Upper lobe of right lung (tissue), 1 donor: Measurements from ENCODE around the gene TMTC1. TPM values are rescaled to one million over a fixed set of nuclear protein-coding genes. Genes with fewer than 3 reads are reported as not detected.

ENCODE experiments used
- ATAC-seq: fragments of 200-7000 bp; cut with Tn5 transposase; one replicate; pipeline ENCODE4 v1.9.1; 2020; ENCODE audit warnings: mild to moderate bottlenecking, moderate library complexity
- DNase-seq: peaks from one replicate; pipeline ENCODE4 v3.0.0-alpha.2; 2020
- H3K27ac ChIP-seq: fragments of 200-600 bp; one replicate; pipeline ENCODE4 v1.8.0; 2022
- H3K27me3 ChIP-seq: fragments of 200-600 bp; one replicate; pipeline ENCODE4 v1.8.0; 2022; ENCODE audit warnings: mild to moderate bottlenecking
- H3K36me3 ChIP-seq: fragments of 200-600 bp; one replicate; pipeline ENCODE4 v1.8.0; 2022
- H3K4me1 ChIP-seq: fragments of 200-600 bp; one replicate; pipeline ENCODE4 v1.8.0; 2022
- H3K4me3 ChIP-seq: fragments of 200-600 bp; one replicate; pipeline ENCODE4 v1.8.0; 2022; ENCODE audit warnings: mild to moderate bottlenecking
- H3K9me3 ChIP-seq: fragments of 200-600 bp; one replicate; pipeline ENCODE4 v1.8.0; 2022
- intact Hi-C: fragments of 100-400 bp; cut with DNase I; formaldehyde crosslinking; loops from one replicate; pipeline ENCODE4 v1.11.0; 2022
- total RNA-seq: library from RNA; stranded (reverse); fragmentation: NEBNext Ultra II Directional; extraction: Animal tissue kit (Norgen Biotek cat#: 25700); gene quantifications from one replicate; pipeline ENCODE4 v1.2.1, GENCODE V29; 2021
- TF ChIP-seq, protein P1 (sequence below): fragments of 200-600 bp; IDR thresholded peaks from one replicate; pipeline ENCODE4 v1.8.0; 2022; ENCODE audit warnings: antibody characterized with exemption
- donor health status: DM: no; HTN: yes; CAD: no; lungs with severe emphysema.

TMTC1 gene
- total RNA-seq, 1 donor from 2014 or later = 37.4 TPM

DNA sequence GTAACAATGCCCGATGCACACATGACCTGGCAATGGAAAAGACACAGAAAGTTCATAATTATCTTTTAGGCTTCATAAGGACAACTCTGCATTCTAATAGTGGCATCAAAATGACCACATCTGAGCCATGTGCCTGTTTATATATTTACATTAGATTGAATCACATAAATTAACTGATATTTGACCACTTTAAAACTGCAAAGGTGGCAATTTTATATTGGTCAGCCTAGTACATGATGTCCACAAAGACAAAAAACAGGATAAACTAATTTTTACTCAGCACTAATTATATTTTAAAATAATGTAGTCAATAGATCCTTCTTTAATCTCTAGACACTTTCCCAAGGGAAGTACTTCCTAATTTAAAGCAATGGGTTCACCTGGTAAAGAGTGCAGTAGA, 274.2 kb downstream of the TMTC1 start:
- DNase-seq = no peak
- Histone ChIP-seq H3K4me3 (no peak overlapping the region), H3K4me1 (no peaks in the 10 kb centered on the region), H3K9me3 (no peaks in the 10 kb centered on the region), H3K36me3 (peaks cover 18% of the 10 kb centered on the region), H3K27me3 (no peaks in the 10 kb centered on the region), H3K27ac (no peak overlapping the region)
- ATAC-seq = no peak
- intact Hi-C loops = no loop called here
- TF ChIP-seq, protein P1, sequence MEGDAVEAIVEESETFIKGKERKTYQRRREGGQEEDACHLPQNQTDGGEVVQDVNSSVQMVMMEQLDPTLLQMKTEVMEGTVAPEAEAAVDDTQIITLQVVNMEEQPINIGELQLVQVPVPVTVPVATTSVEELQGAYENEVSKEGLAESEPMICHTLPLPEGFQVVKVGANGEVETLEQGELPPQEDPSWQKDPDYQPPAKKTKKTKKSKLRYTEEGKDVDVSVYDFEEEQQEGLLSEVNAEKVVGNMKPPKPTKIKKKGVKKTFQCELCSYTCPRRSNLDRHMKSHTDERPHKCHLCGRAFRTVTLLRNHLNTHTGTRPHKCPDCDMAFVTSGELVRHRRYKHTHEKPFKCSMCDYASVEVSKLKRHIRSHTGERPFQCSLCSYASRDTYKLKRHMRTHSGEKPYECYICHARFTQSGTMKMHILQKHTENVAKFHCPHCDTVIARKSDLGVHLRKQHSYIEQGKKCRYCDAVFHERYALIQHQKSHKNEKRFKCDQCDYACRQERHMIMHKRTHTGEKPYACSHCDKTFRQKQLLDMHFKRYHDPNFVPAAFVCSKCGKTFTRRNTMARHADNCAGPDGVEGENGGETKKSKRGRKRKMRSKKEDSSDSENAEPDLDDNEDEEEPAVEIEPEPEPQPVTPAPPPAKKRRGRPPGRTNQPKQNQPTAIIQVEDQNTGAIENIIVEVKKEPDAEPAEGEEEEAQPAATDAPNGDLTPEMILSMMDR = no peak

DNA sequence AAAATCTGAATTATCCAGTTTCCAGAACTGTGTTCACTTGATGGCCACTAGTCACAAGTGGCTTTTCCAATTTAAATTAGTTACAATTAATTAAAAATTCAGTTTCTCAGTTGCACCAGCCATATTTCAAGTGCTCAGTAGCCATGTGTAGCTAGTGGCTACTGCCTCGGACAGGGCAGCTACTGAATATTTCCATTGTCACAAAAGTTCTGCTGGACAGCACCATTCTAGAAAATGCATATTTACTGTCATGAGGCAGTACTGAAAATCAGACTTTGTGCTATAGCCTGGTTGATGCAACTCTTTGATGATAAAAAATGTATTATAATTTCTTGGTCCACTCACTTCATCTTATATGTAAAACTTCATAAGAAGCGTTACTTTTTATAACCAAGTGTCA, 274.8 kb downstream of the TMTC1 start:
- Histone ChIP-seq H3K27ac (no peak overlapping the region), H3K27me3 (no peaks in the 10 kb centered on the region), H3K9me3 (no peaks in the 10 kb centered on the region), H3K36me3 (peaks cover 18% of the 10 kb centered on the region), H3K4me1 (no peaks in the 10 kb centered on the region), H3K4me3 (no peak overlapping the region)
- intact Hi-C loops = no loop called here
- TF ChIP-seq, protein P1 = no peak
- ATAC-seq (no peak), DNase-seq (no peak)

DNA sequence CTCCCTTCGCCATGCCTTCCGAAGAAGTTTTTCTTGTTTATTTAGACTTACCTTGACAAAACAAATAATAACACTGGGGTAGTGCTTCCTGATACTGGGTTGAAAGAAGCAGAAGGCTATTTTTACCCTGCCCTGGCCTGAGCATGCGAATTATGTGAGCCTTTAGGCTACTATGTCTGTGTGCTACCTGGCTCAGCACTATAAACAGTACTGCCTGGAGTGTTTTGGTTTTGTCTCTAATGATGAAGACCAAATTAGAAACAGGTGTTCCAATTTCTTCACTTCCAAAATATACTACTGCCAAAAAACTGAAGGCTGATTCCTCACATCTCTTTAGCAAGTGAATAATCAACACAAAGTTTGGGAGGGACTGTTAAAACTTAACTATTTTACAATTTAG, 278.6 kb downstream of the TMTC1 start:
- intact Hi-C loops = no loop called here
- no peaks in the 10 kb centered on the region for H3K9me3 ChIP-seq
- no peaks in the 10 kb centered on the region for H3K27me3 ChIP-seq
- H3K4me3 ChIP-seq = no peak overlapping the region
- ATAC-seq = no peak
- no peaks in the 10 kb centered on the region for H3K4me1 ChIP-seq
- no peak overlapping the region for H3K27ac ChIP-seq
- TF ChIP-seq, protein P1 = no peak
- DNase-seq = no peak
- H3K36me3 ChIP-seq = peaks cover 9% of the 10 kb centered on the region

DNA sequence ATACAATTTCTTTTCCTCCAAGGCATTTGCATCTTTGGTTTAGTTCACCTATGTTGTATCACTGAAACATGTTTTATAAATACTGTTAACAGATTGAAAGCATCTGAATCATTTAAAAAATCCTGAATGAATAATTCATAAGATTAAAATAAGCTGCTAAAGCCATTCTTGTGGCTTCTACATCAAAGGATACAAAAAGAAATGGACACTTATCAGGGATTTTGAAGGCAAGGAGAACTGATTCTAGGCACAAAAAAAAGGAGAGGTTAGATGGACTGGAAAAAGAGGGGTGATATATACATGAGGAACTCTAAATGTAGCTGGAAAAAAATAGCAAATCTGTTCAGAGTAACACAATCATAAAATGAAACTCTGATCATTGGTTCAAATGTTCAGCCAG, 280.5 kb downstream of the TMTC1 start:
- Histone ChIP-seq H3K36me3 (peaks cover 9% of the 10 kb centered on the region), H3K27me3 (no peaks in the 10 kb centered on the region), H3K4me3 (no peak overlapping the region), H3K9me3 (no peaks in the 10 kb centered on the region), H3K4me1 (no peaks in the 10 kb centered on the region), H3K27ac (no peak overlapping the region)
- DNase-seq (no peak), ATAC-seq (no peak)
- TF ChIP-seq, protein P1 = no peak
- intact Hi-C loops = no loop called here

DNA sequence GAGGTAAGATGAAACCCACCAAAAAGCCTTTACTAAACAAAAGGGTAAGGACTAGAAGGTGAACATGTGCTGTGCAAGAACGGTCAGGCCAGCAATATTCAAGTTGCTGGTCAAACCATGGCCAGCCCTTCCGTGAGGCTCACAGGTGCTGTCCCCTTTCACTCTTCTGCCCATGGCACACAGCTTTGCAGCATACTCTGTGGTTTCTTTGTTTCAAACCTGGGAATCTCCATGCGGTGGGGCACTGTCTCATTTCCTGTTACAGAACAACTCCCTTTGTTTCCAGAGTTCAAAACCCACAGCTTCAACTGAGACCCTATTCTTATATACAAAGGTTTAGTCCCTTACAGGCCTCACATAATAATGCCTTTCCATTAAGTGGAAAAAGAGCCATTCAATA, 284.5 kb downstream of the TMTC1 start:
- no peaks in the 10 kb centered on the region for H3K36me3 ChIP-seq
- no peaks in the 10 kb centered on the region for H3K4me1 ChIP-seq
- DNase-seq (no peak), ATAC-seq (no peak)
- TF ChIP-seq, protein P1 = no peak
- intact Hi-C loops = no loop called here
- H3K27ac ChIP-seq = no peak overlapping the region
- no peaks in the 10 kb centered on the region for H3K9me3 ChIP-seq
- H3K27me3 ChIP-seq = no peaks in the 10 kb centered on the region
- H3K4me3 ChIP-seq = no peak overlapping the region

DNA sequence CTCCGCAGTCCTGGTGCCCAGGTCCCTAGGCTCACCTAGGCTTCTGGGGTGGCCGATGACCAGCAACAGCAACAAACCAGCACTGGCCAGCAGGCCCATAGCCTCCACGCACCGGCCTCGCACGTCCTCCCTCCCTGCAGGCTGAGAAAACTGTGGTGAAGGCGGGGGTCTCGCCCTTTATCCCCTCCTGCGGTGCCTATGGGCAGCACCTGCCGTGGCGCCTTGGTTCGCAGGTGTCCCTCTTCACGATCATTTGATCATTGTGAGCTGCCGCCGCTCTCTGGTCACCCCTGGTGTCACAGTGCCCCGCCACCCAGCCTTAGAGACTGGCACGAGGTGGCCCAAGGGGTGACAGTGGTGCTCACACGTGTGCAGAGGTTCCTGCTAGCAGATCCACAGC, 286.2 kb downstream of the TMTC1 start, which contains the start of gene OVCH1:
OVCH1 (minus strand) TSS at position 99 of the 400 bp plus-strand sequence; CDS start at position 99, 0 bp downstream.
- TF ChIP-seq, protein P1 = no peak
- H3K9me3 ChIP-seq = no peaks in the 10 kb centered on the region
- H3K4me1 ChIP-seq = no peaks in the 10 kb centered on the region
- H3K4me3 ChIP-seq = no peak within 1 kb of the TSS
- ATAC-seq = peak; percentile 13
- no peak for DNase-seq
- intact Hi-C loops = no loop called here
- no peaks in the 10 kb centered on the region for H3K27me3 ChIP-seq
- no peak within 1 kb of the TSS for H3K27ac ChIP-seq
- H3K36me3 ChIP-seq = no peaks in the 10 kb centered on the region
